ENCODE measurements around the gene ABCC12.
"Not testable (repeated sequence)": the region's sequence is repeated elsewhere in the genome, so short reads cannot be mapped to it uniquely, and the experiment has no call there.

The ABCC12 gene

GRCh38 chr16:48184681-48185080 lies 28.9 kb upstream of the ABCC12 start:
- H3K9me3 ChIP-seq (ENCODE audit: control insufficient read depth, low read length), result no peaks in the 10 kb centered on the region
- H3K4me1 ChIP-seq (ENCODE audit: control insufficient read depth, insufficient read depth, low read length), result no peaks in the 10 kb centered on the region
- no peaks in the 10 kb centered on the region for H3K27me3 ChIP-seq (ENCODE audit: control insufficient read depth, insufficient read depth, low read length, poor library complexity, severe bottlenecking)
- H3K4me3 ChIP-seq (ENCODE audit: insufficient read depth, low read depth, low read length), result no peak overlapping the region
- WGBS, 2 experiments, result 87 to 92% methylated on average over 6 of the region's 6 CpGs
- H3K27ac ChIP-seq (ENCODE audit: insufficient read depth, low read depth, low read length, poor library complexity, severe bottlenecking), result no peak overlapping the region
- H3K36me3 ChIP-seq (ENCODE audit: control insufficient read depth, insufficient read depth, low read length), result no peaks in the 10 kb centered on the region

- no peaks in the 10 kb centered on the region for H3K27me3 ChIP-seq (ENCODE audit: control insufficient read depth, insufficient read depth, low read length, poor library complexity, severe bottlenecking)
- WGBS, 2 experiments, result 92 to 93% methylated on average over 8 of the region's 8 CpGs
- H3K4me1 ChIP-seq (ENCODE audit: control insufficient read depth, insufficient read depth, low read length), result no peaks in the 10 kb centered on the region
- H3K9me3 ChIP-seq (ENCODE audit: control insufficient read depth, low read length), result no peaks in the 10 kb centered on the region
- H3K4me3 ChIP-seq (ENCODE audit: insufficient read depth, low read depth, low read length), result no peak overlapping the region
- no peak overlapping the region for H3K27ac ChIP-seq (ENCODE audit: insufficient read depth, low read depth, low read length, poor library complexity, severe bottlenecking)
- H3K36me3 ChIP-seq (ENCODE audit: control insufficient read depth, insufficient read depth, low read length), result no peaks in the 10 kb centered on the region
Observed at GRCh38 chr16:48182979-48183537, 27.3 kb upstream of the ABCC12 start.

GRCh38 chr16:48181746-48182520 lies 26.1 kb upstream of the ABCC12 start:
- 91 to 92% methylated on average over 14 of the region's 14 CpGs for WGBS, 2 experiments
- not testable (repeated sequence) for H3K9me3 ChIP-seq (ENCODE audit: control insufficient read depth, low read length); H3K27me3 ChIP-seq (ENCODE audit: control insufficient read depth, insufficient read depth, low read length, poor library complexity, severe bottlenecking); H3K36me3 ChIP-seq (ENCODE audit: control insufficient read depth, insufficient read depth, low read length); H3K4me3 ChIP-seq (ENCODE audit: insufficient read depth, low read depth, low read length); H3K27ac ChIP-seq (ENCODE audit: insufficient read depth, low read depth, low read length, poor library complexity, severe bottlenecking); H3K4me1 ChIP-seq (ENCODE audit: control insufficient read depth, insufficient read depth, low read length)

- no peak overlapping the region for H3K27ac ChIP-seq (ENCODE audit: insufficient read depth, low read depth, low read length, poor library complexity, severe bottlenecking)
- no peaks in the 10 kb centered on the region for H3K4me1 ChIP-seq (ENCODE audit: control insufficient read depth, insufficient read depth, low read length)
- no peaks in the 10 kb centered on the region for H3K27me3 ChIP-seq (ENCODE audit: control insufficient read depth, insufficient read depth, low read length, poor library complexity, severe bottlenecking)
- H3K9me3 ChIP-seq (ENCODE audit: control insufficient read depth, low read length), result no peaks in the 10 kb centered on the region
- no peaks in the 10 kb centered on the region for H3K36me3 ChIP-seq (ENCODE audit: control insufficient read depth, insufficient read depth, low read length)
- H3K4me3 ChIP-seq (ENCODE audit: insufficient read depth, low read depth, low read length), result no peak overlapping the region
- WGBS, 2 experiments, result 91 to 93% methylated on average over 9 of the region's 9 CpGs
Observed at GRCh38 chr16:48180868-48181480, 25.2 kb upstream of the ABCC12 start.

- no peaks in the 10 kb centered on the region for H3K9me3 ChIP-seq (ENCODE audit: control insufficient read depth, low read length)
- H3K27me3 ChIP-seq (ENCODE audit: control insufficient read depth, insufficient read depth, low read length, poor library complexity, severe bottlenecking), result no peaks in the 10 kb centered on the region
- no peak overlapping the region for H3K4me3 ChIP-seq (ENCODE audit: insufficient read depth, low read depth, low read length)
- H3K27ac ChIP-seq (ENCODE audit: insufficient read depth, low read depth, low read length, poor library complexity, severe bottlenecking), result no peak overlapping the region
- H3K4me1 ChIP-seq (ENCODE audit: control insufficient read depth, insufficient read depth, low read length), result no peaks in the 10 kb centered on the region
- 91 to 92% methylated on average over 19 to 20 of the region's 20 CpGs for WGBS, 2 experiments
- H3K36me3 ChIP-seq (ENCODE audit: control insufficient read depth, insufficient read depth, low read length), result no peaks in the 10 kb centered on the region
Observed at GRCh38 chr16:48176635-48177408, 21.0 kb upstream of the ABCC12 start.

GRCh38 chr16:48173889-48174288 lies 18.1 kb upstream of the ABCC12 start:
- Histone ChIP-seq H3K4me1 (ENCODE audit: control insufficient read depth, insufficient read depth, low read length) (no peaks in the 10 kb centered on the region), H3K27ac (ENCODE audit: insufficient read depth, low read depth, low read length, poor library complexity, severe bottlenecking) (no peak overlapping the region), H3K36me3 (ENCODE audit: control insufficient read depth, insufficient read depth, low read length) (no peaks in the 10 kb centered on the region), H3K27me3 (ENCODE audit: control insufficient read depth, insufficient read depth, low read length, poor library complexity, severe bottlenecking) (no peaks in the 10 kb centered on the region), H3K9me3 (ENCODE audit: control insufficient read depth, low read length) (no peaks in the 10 kb centered on the region), H3K4me3 (ENCODE audit: insufficient read depth, low read depth, low read length) (no peak overlapping the region)
- WGBS, 2 experiments, result 93% methylated on average over 1 of the region's 1 CpG

GRCh38 chr16:48172682-48173081 lies 16.9 kb upstream of the ABCC12 start:
- WGBS, 2 experiments, result 94 to 100% methylated on average over 1 of the region's 1 CpG
- no peaks in the 10 kb centered on the region for H3K36me3 ChIP-seq (ENCODE audit: control insufficient read depth, insufficient read depth, low read length)
- H3K9me3 ChIP-seq (ENCODE audit: control insufficient read depth, low read length), result no peaks in the 10 kb centered on the region
- H3K4me3 ChIP-seq (ENCODE audit: insufficient read depth, low read depth, low read length), result no peak overlapping the region
- no peaks in the 10 kb centered on the region for H3K27me3 ChIP-seq (ENCODE audit: control insufficient read depth, insufficient read depth, low read length, poor library complexity, severe bottlenecking)
- H3K4me1 ChIP-seq (ENCODE audit: control insufficient read depth, insufficient read depth, low read length), result no peaks in the 10 kb centered on the region
- H3K27ac ChIP-seq (ENCODE audit: insufficient read depth, low read depth, low read length, poor library complexity, severe bottlenecking), result no peak overlapping the region

GRCh38 chr16:48169896-48170295 lies 14.1 kb upstream of the ABCC12 start:
- Histone ChIP-seq H3K9me3 (ENCODE audit: control insufficient read depth, low read length) (no peaks in the 10 kb centered on the region), H3K4me3 (ENCODE audit: insufficient read depth, low read depth, low read length) (no peak overlapping the region), H3K36me3 (ENCODE audit: control insufficient read depth, insufficient read depth, low read length) (no peaks in the 10 kb centered on the region), H3K27me3 (ENCODE audit: control insufficient read depth, insufficient read depth, low read length, poor library complexity, severe bottlenecking) (no peaks in the 10 kb centered on the region), H3K4me1 (ENCODE audit: control insufficient read depth, insufficient read depth, low read length) (no peaks in the 10 kb centered on the region), H3K27ac (ENCODE audit: insufficient read depth, low read depth, low read length, poor library complexity, severe bottlenecking) (no peak overlapping the region)
- WGBS, 2 experiments, result 90 to 91% methylated on average over 8 of the region's 8 CpGs

GRCh38 chr16:48168075-48168474 lies 12.3 kb upstream of the ABCC12 start:
- no peaks in the 10 kb centered on the region for H3K9me3 ChIP-seq (ENCODE audit: control insufficient read depth, low read length)
- H3K4me1 ChIP-seq (ENCODE audit: control insufficient read depth, insufficient read depth, low read length), result no peaks in the 10 kb centered on the region
- H3K36me3 ChIP-seq (ENCODE audit: control insufficient read depth, insufficient read depth, low read length), result no peaks in the 10 kb centered on the region
- no peaks in the 10 kb centered on the region for H3K27me3 ChIP-seq (ENCODE audit: control insufficient read depth, insufficient read depth, low read length, poor library complexity, severe bottlenecking)
- no peak overlapping the region for H3K4me3 ChIP-seq (ENCODE audit: insufficient read depth, low read depth, low read length)
- 100% methylated on average over 1 of the region's 1 CpG for WGBS, 2 experiments
- H3K27ac ChIP-seq (ENCODE audit: insufficient read depth, low read depth, low read length, poor library complexity, severe bottlenecking), result no peak overlapping the region

- H3K27me3 ChIP-seq (ENCODE audit: control insufficient read depth, insufficient read depth, low read length, poor library complexity, severe bottlenecking); H3K27ac ChIP-seq (ENCODE audit: insufficient read depth, low read depth, low read length, poor library complexity, severe bottlenecking); H3K4me3 ChIP-seq (ENCODE audit: insufficient read depth, low read depth, low read length); H3K36me3 ChIP-seq (ENCODE audit: control insufficient read depth, insufficient read depth, low read length); H3K9me3 ChIP-seq (ENCODE audit: control insufficient read depth, low read length); H3K4me1 ChIP-seq (ENCODE audit: control insufficient read depth, insufficient read depth, low read length): not testable (repeated sequence)
- 91 to 94% methylated on average over 5 of the region's 5 CpGs for WGBS, 2 experiments
Observed at GRCh38 chr16:48166617-48167016, 10.8 kb upstream of the ABCC12 start.
